Measurements from ENCODE around the gene ZNF467. TPM values are rescaled to one million over a fixed set of nuclear protein-coding genes. Genes with fewer than 3 reads are reported as not detected.

Gene ZNF467
- total RNA-seq, 4 donors from 2014 or later = 4.2 to 15.4 (median 9.3) TPM

GRCh38 chr7:149727899-149728476, 45.4 kb downstream of the ZNF467 start:
- ATAC-seq = no peak
- H3K27me3 ChIP-seq = no peaks in the 10 kb centered on the region
- no peak overlapping the region for H3K4me3 ChIP-seq
- H3K4me1 ChIP-seq = no peaks in the 10 kb centered on the region
- TF ChIP-seq CTCF (IDR thresholded peaks at IDR 0.05) = no peak
- TF ChIP-seq EP300 (IDR thresholded peaks at IDR 0.05) = no peak
- no peak for TF ChIP-seq POLR2AphosphoS5 (IDR thresholded peaks at IDR 0.05)
- TF ChIP-seq POLR2A (IDR thresholded peaks at IDR 0.05) = no peak
- H3K36me3 ChIP-seq = peaks cover 0 to 100% of the 10 kb centered on the region in 2 donors
- no CpG with 5 or more reads among the region's 12 CpGs for WGBS, 2 donors (ENCODE audit: low coverage in 1 of 2)
- H3K27ac ChIP-seq = no peak overlapping the region
- H3K9me3 ChIP-seq = no peaks in the 10 kb centered on the region

- H3K36me3 ChIP-seq = peaks cover 0 to 100% of the 10 kb centered on the region in 2 donors
These were observed 46.1 kb downstream of the ZNF467 start for GRCh38 chr7:149727053-149727898.

GRCh38 chr7:149725916-149726315, 47.5 kb downstream of the ZNF467 start:
- no peaks in the 10 kb centered on the region for H3K9me3 ChIP-seq
- H3K4me1 ChIP-seq = no peaks in the 10 kb centered on the region
- H3K4me3 ChIP-seq = no peak overlapping the region
- H3K27me3 ChIP-seq = no peaks in the 10 kb centered on the region
- ATAC-seq = no peak
- H3K27ac ChIP-seq = no peak overlapping the region
- TF ChIP-seq POLR2A (IDR thresholded peaks at IDR 0.05) (no peak), CTCF (IDR thresholded peaks at IDR 0.05) (no peak), POLR2AphosphoS5 (IDR thresholded peaks at IDR 0.05) (no peak), EP300 (IDR thresholded peaks at IDR 0.05) (no peak)
- H3K36me3 ChIP-seq = peaks cover 0 to 100% of the 10 kb centered on the region in 2 donors
- WGBS, 2 donors (ENCODE audit: low coverage in 1 of 2) = 79% methylated on average over 4 of the region's 6 CpGs; no CpG with 5 or more reads in 1 of the 2 donors

More at GRCh38 chr7:149727053-149727898, 46.1 kb downstream of the ZNF467 start:
- ATAC-seq = no peak
- peak overlapping the region in 1 of 4 donors; percentile 14 for H3K27ac ChIP-seq
- TF ChIP-seq EP300 (IDR thresholded peaks at IDR 0.05) (no peak), CTCF (IDR thresholded peaks at IDR 0.05) (no peak), POLR2AphosphoS5 (IDR thresholded peaks at IDR 0.05) (no peak), POLR2A (IDR thresholded peaks at IDR 0.05) (no peak)
- no peaks in the 10 kb centered on the region for H3K4me1 ChIP-seq
- H3K4me3 ChIP-seq = no peak overlapping the region
- no peaks in the 10 kb centered on the region for H3K27me3 ChIP-seq
- no peaks in the 10 kb centered on the region for H3K9me3 ChIP-seq
- 71 to 79% methylated on average over 6 to 13 of the region's 13 CpGs for WGBS, 2 donors (ENCODE audit: low coverage in 1 of 2)

GRCh38 chr7:149725426-149725821, 48.0 kb downstream of the ZNF467 start:
- H3K27me3 ChIP-seq = no peaks in the 10 kb centered on the region
- 80% methylated on average over 1 of the region's 12 CpGs; no CpG with 5 or more reads in 1 of the 2 donors for WGBS, 2 donors (ENCODE audit: low coverage in 1 of 2)
- no peak for ATAC-seq
- H3K27ac ChIP-seq = no peak overlapping the region
- no peaks in the 10 kb centered on the region for H3K9me3 ChIP-seq
- peaks cover 0 to 100% of the 10 kb centered on the region in 2 donors for H3K36me3 ChIP-seq
- peaks cover 0 to 2% (median 0%) of the 10 kb centered on the region in 3 donors for H3K4me1 ChIP-seq
- TF ChIP-seq POLR2A (IDR thresholded peaks at IDR 0.05) = no peak
- no peak for TF ChIP-seq CTCF (IDR thresholded peaks at IDR 0.05)
- TF ChIP-seq POLR2AphosphoS5 (IDR thresholded peaks at IDR 0.05) = no peak
- no peak overlapping the region for H3K4me3 ChIP-seq
